Stimulated activated CD4-positive, alpha-beta T cell treated with anti-CD3 and anti-CD28 coated beads, TNF-alpha, amount 100 ng/mL, for 24 hours (primary cell): ENCODE measurements around the gene ZNF302.
A peak's percentile ranks its signal among the peaks of the same experiment; 100 is the strongest.
"Not testable (repeated sequence)": the region's sequence is repeated elsewhere in the genome, so short reads cannot be mapped to it uniquely, and the experiment has no call there.

Experiments used
- DNase-seq, 3 experiments: peaks; one replicate each; pipeline ENCODE4 v3.0.0-alpha.2; 2020; ENCODE audit warnings: low read depth in 3 of 3

Gene ZNF302

DNA sequence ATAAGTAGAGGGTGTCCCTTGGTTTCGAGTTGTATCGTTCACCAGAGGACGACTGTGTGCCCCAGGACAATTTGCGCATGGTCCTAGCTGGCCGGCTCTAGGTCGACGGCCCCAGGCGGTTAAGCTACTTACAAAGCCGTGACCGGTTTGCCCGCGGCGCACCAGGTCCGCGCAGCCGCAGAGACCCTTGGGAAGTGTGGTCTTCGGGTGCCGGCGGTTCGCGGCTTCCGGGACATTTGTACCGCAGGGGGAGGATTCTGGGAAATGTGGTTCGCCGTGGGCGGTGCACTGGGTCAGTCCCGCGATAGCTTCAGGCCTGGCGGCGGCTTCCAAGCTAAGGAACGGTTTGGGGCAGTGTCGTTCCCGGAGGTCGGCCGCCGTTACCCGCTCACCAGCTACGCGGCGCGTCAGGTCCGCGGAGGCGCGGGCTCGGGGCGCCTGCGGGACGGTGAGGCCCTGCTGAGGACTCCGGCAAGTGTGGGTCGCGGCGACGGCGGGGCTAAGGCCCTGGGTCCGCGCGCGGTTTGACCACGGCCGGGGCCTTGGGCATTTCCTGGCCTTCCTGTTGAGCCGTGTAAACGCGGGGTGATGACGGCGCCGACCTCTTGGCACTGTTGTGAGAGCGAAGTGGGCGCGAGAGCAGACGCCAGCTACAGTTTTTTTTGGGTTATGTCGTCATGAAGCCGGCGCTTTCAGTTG is at the start of gene ZNF302:
Gene ZNF302, plus strand, starts transcription at position 293 of the 699 bp plus-strand sequence. CDS start 1,127 bp downstream, outside the sequence.
- DNase-seq = peak; percentile 89 to 96 (median 89)

DNA sequence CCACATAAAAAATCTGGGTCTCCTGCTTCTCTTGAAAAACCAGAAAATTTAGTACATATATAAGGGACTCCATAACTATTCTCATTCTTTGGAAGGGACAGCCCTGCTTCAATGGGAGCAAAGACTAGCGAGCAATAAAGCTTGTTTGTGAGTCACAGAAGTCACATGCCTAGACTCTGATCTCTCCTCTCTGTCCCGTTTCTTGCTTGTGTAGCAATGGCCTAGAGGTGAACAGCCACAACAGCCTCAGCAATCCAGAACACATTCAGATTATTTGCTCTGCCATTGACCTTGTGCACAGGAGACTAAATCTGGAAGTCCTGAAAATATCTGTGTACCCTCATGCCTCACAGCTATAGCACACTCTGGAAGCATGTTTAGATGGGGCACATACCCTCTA is 43.7 kb upstream of the ZNF302 start:
- no peak for DNase-seq

DNA sequence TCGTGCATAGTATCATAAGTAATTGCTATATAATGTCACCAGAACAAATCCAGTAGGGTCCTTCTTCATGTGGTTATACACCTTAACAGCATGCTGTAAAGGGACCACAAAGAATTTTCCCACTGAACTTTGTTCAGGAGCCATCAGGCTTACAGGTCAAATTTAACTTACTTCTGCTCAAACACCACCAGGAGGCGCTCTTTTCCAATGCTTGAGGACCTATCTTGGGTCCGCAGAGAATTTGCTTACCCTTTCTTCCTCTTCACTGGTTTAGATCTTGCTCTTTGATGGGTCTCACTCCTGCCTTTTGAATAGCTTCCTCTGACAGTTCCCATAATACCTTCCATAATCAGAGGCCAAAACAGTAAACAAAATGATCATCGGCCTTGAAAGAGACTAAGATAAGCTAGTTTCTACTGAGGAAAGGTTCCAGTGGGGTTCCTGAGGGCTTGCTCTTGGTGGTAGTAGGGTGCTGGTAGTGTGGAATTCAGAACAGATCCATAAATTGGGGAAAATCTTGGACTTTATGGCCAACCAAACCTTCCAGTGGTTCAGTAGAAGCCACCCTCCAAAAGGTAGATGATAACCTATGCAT is 37.9 kb upstream of the ZNF302 start:
- peak; percentile 44 to 53 (median 48) for DNase-seq

DNA sequence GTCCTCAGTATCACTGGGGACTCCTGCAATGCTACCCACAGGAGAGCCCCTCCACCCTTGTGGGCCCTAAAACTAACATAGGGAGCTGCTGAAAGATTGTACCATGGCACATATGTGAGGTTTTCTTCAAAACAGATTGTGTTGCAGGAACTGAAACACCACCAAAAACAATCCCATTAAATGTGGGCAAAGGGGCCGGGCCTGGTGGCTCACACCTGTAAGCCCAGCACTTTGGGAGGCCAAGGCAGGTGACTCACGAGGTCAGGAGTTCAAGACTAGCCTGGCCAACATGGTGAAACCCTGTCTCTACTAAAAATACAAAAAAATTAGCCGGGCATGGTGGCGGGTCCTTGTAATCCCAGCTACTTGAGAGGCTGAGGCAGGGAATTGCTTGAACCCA is 35.2 kb upstream of the ZNF302 start:
- no peak for DNase-seq

DNA sequence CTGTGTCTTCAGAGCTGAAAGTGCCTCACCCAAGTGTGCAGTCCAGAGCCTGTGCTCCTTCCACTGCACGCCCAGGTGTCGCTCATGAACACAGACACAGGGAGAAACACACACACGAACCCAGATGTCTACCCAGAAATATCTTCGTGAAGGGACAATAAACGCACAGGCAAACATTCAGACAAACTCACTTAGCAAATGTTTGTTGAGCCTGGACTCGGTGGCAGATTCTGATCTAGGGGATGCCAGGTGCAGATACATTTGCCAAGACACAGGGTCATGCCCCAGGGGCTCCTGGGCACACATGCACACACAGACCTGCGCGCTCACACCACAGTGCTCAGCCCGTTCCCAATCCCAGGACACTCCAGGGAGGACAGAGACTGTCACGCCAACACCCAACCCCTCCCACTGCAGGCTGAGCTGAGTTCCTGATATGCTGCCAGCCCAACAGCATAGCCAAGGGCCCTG is 32.5 kb upstream of the ZNF302 start:
- DNase-seq = no peak

DNA sequence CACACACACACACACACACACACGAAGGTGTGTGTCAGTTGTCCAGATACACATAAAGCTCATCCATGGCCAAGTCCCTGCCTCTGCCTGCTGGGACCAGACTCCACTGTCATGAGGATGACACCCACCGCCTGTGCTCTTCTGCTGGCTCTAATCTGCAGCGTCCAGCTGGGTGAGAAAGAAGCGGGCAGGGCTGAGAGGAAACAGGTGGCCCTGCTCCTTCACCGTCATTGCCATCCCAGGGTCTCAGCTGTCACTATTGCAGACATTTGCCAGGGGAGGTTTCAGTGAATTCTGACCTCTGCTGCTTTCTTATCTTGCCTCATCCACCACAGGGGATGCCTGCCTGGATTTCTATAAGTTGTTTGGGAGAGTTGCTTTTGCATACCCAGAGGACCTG is 31.9 kb upstream of the ZNF302 start:
- no peak for DNase-seq

DNA sequence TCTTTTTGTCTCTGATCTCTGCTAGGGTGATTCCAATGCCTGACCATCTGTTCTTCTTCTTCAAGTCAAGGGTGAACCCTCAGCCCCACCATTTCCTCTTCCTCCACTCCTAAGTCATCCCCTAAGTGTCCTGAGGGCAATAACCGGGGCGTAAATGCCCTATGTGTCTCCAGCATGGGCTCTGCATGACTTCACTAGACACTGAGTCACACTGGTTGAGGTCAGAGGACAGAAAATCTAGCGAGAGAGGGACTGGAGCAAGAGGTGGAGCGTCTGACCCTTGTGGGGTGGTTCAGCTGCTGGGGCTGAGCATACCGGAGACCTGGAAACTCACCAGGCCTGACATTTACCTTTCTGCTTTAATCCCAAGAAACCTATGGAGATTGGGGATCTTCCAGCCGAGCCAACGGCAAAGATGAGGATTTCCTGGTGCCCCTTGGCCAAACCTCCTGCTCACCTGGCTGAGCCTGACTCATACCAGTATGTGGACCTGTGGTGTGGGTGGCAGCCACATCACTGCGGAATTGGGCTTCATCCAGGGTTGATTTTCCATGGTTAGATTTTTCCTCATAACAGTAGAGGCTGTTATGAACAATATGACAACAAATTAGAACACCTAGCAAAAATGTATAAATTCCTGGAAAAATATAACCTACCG is 27.5 kb upstream of the ZNF302 start:
- DNase-seq = no peak

DNA sequence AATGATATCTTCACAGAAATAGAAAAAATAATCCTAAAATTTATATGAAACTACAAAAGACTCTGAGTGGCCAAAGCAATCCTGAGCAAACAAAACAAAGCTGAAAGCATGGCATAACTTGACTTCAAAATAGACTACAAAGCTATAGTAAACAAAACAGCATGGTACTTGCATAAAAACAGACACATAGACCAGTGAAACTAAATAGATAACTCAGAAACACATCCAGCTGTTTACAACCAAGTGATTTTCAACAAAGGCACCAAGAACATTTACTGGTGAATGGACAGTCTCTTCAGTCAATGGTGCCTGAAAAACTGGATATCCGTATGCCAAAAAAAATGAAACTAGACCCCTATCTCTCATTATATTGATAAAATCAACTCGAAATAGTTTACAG is 25.7 kb upstream of the ZNF302 start:
- DNase-seq = no peak

DNA sequence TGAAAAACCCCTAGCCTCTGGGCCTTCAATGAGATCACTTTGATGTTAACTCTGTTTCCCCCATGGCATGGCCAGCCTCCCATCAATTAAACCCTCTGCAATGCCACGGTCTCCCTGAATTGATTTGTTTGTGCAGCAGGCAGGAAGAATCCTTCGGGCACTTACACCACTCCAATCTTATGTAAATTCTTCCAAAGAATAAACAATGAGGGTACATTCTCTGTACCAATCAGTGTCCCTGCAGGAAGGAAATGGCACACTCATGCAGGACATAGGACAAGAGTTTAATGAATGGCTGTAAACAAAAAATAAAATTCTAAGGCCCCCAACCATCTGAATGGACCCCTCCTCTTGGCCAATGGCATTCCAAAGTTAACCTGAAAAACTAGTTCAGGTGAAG is 22.7 kb upstream of the ZNF302 start:
- DNase-seq = no peak

DNA sequence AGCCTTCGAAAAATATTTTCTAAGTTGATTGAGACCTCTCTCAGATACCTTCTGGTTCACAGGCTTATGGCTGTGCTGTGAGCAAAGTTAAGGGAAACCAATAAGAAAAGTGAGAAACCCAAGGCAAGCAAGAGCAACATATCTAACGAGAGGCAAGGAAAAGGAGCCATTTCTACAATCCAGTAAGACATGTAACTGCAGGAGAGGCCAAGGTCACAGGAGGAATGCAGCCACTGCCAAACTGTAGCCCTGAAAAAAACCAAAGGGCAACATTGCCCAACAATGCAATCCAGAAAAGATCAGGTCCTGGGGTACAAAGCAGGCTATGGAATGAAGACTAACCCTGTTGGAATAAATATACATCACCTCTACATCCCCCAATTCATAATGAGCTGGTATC is 21.8 kb upstream of the ZNF302 start:
- DNase-seq = no peak

DNA sequence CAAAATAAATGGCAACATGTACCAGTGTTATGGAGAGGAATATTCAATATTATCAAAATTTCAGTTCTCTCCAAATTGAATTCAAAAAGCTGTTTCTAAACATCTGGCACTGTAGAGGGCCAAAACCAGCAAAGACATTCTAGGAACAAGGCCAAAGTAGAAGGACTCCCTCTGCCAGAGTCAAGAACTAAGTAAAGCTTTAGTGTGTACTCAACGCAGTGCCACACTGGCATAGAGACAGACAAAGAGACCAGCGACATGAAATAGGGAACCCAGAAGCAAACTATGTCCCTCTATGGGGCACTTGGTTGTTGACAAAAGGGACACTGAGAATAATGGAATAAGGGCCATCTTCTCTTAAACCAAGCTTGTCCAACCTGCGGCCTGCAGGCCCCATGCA is 16.1 kb upstream of the ZNF302 start:
- no peak for DNase-seq

DNA sequence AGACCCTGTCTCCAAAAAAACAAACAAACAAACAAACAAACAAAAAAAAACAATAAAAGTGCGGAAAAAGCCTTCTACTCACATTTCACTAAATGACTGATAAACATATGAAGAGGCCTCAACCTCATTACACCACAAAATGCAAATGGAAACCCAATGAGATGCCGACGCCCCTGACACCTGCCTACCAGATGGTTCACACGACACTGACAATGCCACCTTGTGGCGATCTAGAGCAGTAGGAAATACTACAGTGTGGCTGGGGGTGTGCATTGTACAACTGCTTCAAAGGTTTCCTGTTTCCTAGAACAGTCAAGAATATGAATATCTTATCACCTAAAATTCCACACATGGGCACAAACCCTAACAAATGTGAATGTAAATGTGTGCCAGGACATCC is 14.6 kb upstream of the ZNF302 start:
- peak in 2 of 3 experiments; percentile 19 to 25 for DNase-seq

DNA sequence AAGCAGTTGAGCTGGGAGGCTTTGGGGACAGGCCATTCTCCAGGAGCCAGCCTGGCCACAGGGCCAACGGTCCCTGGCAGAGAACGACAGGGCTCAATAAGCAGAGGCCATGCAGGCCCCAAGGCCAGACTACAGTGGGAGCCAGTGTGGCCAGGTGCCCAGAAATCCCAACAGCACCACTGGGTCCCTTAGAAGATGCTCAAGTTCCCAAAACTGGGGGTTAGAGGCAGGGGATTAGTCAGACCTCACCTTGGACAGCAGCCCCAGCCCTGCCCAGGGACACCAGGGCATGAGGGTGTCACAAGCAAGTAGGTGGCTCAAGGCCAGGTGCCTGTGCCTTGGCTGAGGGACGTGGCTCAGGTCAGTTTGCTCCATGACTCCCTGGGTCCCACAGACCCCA is 13.3 kb upstream of the ZNF302 start:
- no peak for DNase-seq

DNA sequence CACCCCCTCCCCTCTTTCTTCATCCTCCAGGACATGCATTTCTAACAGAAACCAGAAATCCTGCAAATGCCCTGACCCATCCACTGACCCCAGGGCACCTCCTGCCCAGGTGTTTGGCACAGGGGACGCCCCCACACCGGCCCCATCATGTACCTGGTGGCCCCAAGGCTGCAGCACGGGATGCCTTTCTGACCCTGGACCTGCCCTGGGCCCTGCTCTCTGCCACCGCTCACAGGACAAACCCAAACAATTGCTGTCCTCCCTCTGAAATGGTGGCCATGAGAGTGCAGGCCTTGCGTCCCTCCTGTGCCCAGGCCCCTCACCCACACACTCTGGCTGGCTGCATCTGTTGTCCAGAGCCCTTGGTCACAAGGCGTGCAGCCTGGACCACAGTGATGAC is 12.6 kb upstream of the ZNF302 start:
- DNase-seq = no peak

DNA sequence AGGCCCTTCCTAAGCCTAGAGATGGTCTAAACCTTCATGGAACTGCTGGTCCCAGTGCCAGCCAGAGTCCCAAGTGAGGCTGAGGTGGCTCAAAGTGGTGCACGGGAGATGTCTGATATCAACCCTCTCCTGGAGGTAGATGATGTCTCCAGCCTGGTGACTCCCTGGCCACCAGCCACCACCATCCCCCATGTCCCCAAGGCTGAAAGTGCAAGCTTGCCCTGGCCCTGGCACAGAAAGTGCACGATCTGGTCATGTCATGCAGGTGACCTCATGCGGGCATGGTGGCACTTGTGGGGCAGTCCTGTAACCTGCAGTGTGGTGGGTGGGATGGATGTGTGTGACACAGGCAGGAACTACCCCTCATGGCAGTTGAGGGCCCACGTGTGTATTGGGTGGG is 12.2 kb upstream of the ZNF302 start:
- DNase-seq = not testable (repeated sequence)

DNA sequence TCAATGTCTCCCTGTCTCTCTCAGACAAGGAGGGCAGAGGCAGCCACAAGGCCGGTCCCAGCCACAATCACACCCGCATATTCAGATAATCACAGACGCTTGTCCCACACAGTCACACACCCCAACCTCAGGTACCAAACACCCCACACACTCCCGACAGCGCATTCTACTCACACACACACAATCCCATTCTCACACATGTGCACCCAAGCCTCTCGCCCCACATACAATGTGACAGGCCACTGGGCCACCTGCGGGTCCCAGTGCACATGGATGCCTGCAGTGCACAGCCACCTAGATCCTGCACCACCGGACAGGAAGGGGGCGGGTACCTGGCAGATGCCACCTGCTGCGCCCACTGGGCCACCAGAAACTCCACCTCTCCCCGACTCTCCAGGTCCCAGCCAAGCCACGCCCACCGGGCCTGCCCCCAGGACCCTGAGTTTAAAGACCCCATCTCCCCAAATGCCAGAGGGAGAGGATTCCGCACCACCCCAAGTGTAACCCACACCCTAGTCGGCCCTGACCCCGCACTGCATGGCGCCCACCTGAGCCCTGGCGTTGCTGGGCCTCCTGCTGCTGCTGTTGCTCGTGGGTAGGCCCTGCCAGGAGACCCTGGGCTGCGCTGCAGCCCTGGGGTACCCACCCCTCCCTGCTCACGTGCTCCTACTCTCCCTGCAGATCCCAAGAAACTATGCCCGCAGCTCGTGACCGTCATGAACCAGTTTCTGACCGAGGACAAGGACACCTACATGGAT is 11.1 kb upstream of the ZNF302 start:
- no peak for DNase-seq

DNA sequence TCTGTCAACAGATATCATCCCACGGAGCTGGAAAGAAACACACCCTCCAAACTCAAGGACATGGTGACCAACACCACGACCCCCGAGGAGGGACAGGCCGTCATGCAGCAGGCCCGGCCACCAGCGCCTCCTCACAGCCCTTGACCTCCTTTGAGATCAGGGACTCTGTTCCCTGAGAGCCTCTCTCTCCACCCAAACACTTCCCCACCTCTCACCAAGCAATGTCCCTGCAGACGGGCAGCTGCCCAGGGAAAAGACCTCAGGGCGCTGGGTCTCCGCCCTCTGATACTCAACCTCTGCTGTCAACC is 10.6 kb upstream of the ZNF302 start:
- no peak for DNase-seq

DNA sequence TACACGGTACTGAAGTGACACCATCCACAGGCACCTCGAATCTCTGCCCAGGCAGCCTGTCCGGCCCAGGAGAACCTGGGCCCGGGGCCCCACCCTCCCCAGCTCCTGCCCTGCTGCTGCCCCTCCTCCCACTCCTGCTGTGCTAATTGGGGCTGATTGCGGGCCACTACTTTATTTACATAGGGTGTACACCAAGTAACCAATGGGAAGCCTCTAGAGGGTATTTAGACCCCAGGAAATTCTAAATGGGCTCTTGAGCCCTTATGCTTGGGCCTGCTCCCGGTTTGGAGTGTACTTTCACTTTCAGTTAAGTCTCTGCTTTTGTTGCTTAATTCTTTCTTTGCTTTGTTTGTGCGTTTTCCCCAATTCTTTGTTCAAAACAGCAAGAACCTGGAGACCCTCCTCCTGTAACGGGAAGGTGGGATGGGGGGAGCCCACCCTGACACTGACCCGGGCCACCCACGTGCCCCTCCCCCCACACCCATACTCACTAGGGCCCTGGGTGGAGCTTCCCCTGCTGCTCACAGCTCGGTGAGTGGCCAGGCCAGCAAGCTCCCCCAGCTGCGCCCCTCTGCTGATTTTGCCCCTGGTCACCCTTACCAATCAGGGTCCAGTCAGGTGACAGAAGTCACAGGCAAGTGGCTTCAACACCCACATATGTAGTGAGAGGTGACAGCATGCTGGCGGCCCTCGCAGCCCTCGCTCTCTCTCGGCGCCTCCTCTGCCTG is 10.0 kb upstream of the ZNF302 start:
- no peak for DNase-seq

DNA sequence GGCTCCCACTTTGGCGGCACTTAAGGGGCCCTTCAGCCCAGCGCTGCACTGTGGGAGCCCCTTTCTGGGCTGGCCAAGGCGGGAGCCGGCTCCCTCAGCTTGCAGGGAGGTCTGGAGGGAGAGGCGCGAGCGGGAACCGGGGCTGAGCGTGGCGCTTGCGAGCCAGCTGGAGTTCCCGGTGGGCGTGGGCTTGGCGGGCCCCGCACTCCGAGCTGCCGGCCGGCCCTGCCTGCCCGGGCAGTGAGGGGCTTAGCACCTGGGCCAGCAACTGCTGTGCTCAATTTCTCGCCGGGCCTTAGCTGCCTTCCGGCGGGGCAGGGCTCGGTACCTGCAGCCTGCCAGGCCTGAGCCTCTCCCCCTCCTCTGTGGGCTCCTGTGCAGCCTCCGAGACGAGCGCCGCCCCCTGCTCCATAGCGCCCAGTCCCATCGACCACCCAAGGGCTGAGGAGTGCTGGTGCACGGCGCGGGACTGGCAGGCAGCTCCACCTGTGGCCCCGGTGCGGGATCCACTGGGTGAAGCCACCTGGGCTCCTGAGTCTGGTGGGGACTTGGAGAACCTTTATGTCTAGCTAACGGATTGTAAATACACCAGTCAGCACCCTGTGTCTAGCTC is 9.3 kb upstream of the ZNF302 start:
- not testable (repeated sequence) for DNase-seq

DNA sequence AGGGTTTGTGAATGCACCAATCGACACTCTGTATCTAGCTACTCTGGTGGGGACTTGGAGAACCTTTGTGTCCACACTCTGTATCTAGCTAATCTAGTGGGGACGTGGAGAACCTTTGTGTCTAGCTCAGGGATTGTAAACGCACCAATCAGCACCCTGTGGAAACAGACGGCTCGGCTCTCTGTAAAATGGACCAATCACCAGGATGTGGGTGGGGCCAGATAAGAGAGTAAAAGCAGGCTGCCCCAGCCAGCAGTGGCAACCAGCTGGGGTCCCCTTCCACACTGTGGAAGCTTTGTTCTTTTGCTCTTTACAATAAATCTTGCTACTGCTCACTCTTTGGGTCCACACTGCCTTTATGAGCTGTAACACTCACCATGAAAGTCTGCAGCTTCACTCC is 8.8 kb upstream of the ZNF302 start:
- not testable (repeated sequence) for DNase-seq

DNA sequence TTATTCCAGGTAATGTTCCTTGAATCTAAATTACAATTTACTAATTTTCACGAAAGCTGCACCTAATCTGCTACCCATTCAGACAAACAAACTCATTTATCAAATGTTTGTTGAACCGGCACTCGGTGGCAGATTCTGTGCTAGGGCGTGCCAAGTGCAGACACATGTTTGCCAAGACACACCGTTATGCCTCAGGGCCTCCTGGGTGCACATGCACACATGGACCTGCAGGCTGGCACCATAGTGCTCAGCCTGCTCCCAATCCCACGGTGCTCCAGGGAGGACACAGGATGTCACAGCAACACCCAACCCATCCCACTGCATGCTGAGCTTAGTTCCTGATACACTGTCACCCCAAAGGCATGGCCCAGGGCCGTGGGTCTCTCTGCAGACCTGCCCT is 8.2 kb upstream of the ZNF302 start:
- DNase-seq = no peak
